Transverse colon (tissue), 4 donors: ENCODE data around the gene MS4A10. TPM values are rescaled to one million over a fixed set of nuclear protein-coding genes. Genes with fewer than 3 reads are reported as not detected.

Experiments used
- DNase-seq: peaks from one replicate; pipeline ENCODE4 v3.0.0-alpha.2; 2019
- H3K27ac ChIP-seq, 4 donors: fragments of 200-600 bp; sonication (generic); 2 replicates each; pipeline ENCODE4 v1.5.1; 2016 to 2018; ENCODE audit warnings: inconsistent platforms in 4 of 4
- H3K27me3 ChIP-seq: fragments of 200-600 bp; sonication (generic); 2 replicates; pipeline ENCODE4 v1.5.1; 2017; ENCODE audit warnings: inconsistent platforms
- H3K36me3 ChIP-seq, 4 donors: fragments of 200-600 bp; sonication (generic); 2 replicates each; pipeline ENCODE4 v1.5.1; 2017 to 2019; ENCODE audit warnings: inconsistent platforms in 4 of 4
- H3K4me1 ChIP-seq, 4 donors: fragments of 200-600 bp; sonication (generic); 2 replicates each; pipeline ENCODE4 v1.5.1; 2017 to 2020; ENCODE audit warnings: inconsistent platforms in 4 of 4
- H3K4me3 ChIP-seq, 4 donors: fragments of 200-600 bp; sonication (generic); 1 replicate in 1 of 4; 2 replicates in 3 of 4; pipeline versions ENCODE4 v1.5.1 to v1.6.1; 2017 to 2019; ENCODE audit warnings: inconsistent platforms in 4 of 4
- H3K9me3 ChIP-seq, 2 donors: fragments of 200-600 bp; sonication (generic); 2 replicates each; pipeline ENCODE4 v1.5.1; 2017 to 2019; ENCODE audit warnings: inconsistent platforms in 2 of 2
- EP300 ChIP-seq: sonication (generic); formaldehyde crosslinking; IDR thresholded peaks from one replicate; pipeline ENCODE4 v1.6.1; 2017; ENCODE audit warnings: antibody characterized with exemption, low read depth
- POLR2A ChIP-seq: fragments of 450-650 bp; IDR thresholded peaks from one replicate; pipeline ENCODE4 v1.6.1; 2016; ENCODE audit warnings: antibody characterized with exemption, mild to moderate bottlenecking, moderate library complexity
- POLR2AphosphoS5 ChIP-seq, 3 donors: sonication (generic); formaldehyde crosslinking; IDR thresholded peaks; one replicate each; pipeline ENCODE4 v1.6.1; 2016; ENCODE audit warnings: antibody characterized with exemption in 3 of 3
- WGBS, 2 donors: methylation state at CpG; one replicate each; pipeline ENCODE4 v1.1.5; 2018; ENCODE audit warnings: low coverage in 1 of 2; 5-methylcytosine and 5-hydroxymethylcytosine counted together
- in situ Hi-C, 4 donors: fragments of 200-750 bp; cut with MboI; loops; one replicate each; pipeline versions ENCODE4 v1.15.0 to v1.15.1; 2017; ENCODE audit warnings: low sequenced_read_pairs in 3 of 4, low pct_ligation_motif_present in 1 of 4, low pct_unique_long_range_greater_than_20kb in 1 of 4
- intact Hi-C: fragments of 100-400 bp; cut with DNase I; formaldehyde crosslinking; loops from one replicate; pipeline ENCODE4 v1.15.1; 2023; ENCODE audit warnings: low total_unique reads
- total RNA-seq, 4 donors: library from RNA; depleted of rRNA; stranded (reverse); fragments of >200 nt; gene quantifications; one replicate each; pipeline ENCODE4 v1.1.0, GENCODE V29; 2016
- TF ChIP-seq, protein P1 (sequence below), 5 experiments: fragments of 200-600 bp in 3 of 5; fragments of 450-650 bp in 2 of 5; sonication (generic) in 3 of 5; IDR thresholded peaks; 1 replicate in 2 of 5; 2 replicates in 3 of 5; pipeline ENCODE4 v1.5.1; 2016 to 2017; ENCODE audit warnings: antibody characterized with exemption in 5 of 5, inconsistent platforms in 3 of 5, mild to moderate bottlenecking in 2 of 5, moderate library complexity in 1 of 5

Gene MS4A10
- total RNA-seq, 4 donors from 2014 or later = 1.3 to 2.2 TPM; not detected in 2

DNA sequence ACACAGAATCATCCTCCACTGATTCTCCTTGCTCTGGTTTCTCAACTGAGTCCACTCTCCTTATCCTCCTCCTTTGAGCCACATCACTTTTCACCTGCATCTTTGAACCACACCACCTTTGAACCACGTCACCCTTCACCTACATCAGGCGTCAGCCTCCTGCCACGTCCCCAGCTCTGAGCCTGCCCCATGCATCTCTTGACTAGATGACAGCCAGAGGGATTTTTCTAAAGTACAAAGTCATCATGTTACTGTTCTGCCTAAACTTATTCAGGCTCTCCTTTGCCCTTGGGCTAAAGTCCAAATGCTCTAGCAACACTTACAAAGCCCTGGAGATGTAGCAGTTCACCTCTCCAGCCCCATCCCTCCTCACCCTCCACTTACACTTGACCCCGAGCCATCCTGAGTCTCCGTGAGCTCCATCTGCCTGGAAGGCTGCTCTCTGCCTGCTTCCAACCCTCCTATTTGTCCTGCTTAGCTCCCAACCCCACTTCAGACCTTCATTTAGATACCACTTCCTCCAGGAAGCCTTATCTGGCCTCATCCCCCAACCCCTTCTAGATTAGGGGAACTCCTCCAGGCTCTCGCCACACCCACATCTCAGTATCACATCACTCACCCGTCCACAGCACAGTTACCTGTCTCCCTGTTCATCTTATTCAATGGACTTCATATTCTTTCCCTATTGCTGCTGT, 3.7 kb upstream of the MS4A10 start:
- Histone ChIP-seq H3K4me1 (peaks cover 0 to 17% (median 0%) of the 10 kb centered on the region in 4 donors), H3K27ac (no peak overlapping the region), H3K9me3 (no peaks in the 10 kb centered on the region), H3K27me3 (no peaks in the 10 kb centered on the region), H3K4me3 (no peak overlapping the region), H3K36me3 (no peaks in the 10 kb centered on the region)
- TF ChIP-seq POLR2AphosphoS5 (IDR thresholded peaks at IDR 0.05) (no peak), EP300 (no peak), POLR2A (no peak)
- TF ChIP-seq, protein P1, sequence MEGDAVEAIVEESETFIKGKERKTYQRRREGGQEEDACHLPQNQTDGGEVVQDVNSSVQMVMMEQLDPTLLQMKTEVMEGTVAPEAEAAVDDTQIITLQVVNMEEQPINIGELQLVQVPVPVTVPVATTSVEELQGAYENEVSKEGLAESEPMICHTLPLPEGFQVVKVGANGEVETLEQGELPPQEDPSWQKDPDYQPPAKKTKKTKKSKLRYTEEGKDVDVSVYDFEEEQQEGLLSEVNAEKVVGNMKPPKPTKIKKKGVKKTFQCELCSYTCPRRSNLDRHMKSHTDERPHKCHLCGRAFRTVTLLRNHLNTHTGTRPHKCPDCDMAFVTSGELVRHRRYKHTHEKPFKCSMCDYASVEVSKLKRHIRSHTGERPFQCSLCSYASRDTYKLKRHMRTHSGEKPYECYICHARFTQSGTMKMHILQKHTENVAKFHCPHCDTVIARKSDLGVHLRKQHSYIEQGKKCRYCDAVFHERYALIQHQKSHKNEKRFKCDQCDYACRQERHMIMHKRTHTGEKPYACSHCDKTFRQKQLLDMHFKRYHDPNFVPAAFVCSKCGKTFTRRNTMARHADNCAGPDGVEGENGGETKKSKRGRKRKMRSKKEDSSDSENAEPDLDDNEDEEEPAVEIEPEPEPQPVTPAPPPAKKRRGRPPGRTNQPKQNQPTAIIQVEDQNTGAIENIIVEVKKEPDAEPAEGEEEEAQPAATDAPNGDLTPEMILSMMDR (IDR thresholded peaks at IDR 0.05) = no peak
- in situ Hi-C loops (no loop called here), intact Hi-C loops (no loop called here)
- 56 to 71% methylated on average over 3 to 7 of the region's 7 CpGs for WGBS, 2 donors
- no peak for DNase-seq

- DNase-seq = no peak
Measured at GRCh38 chr11:60781981-60782316, 3.2 kb upstream of the MS4A10 start.

DNA sequence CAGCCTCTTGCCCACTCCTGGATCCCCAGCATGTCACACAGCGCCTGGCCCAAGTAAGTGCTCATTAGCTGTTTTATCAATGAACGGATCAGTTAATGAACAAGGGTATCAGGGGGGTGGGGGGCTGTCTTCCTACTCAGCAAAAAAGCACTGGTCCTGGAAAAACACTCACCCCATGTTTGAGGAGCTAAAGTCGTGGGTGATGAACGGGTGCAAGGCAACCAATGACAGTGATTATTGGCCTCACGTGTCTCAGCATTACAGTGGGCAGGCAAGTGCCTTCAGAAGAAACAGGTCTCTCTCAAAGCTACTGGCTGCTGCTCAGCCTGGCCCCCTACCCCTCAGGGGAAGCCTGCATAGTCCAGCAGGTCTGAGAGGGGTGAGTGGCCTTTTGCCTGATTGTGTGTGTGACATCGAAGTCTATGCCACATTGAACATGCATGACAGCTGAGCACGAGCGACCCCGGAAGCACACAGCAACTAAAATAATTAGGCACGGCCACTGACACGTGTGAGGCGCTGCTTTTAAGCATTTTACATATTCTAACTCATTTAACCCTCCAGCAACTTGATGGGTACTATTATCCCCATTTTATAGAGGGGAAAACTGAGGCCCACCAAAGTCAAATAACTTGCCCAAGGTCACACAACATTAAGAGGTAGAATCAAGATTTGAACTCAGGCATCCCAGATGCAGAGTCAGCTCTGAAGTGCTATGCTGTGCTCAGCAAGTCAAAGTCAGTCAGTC, 2.6 kb upstream of the MS4A10 start:
- no peak overlapping the region for H3K27ac ChIP-seq
- DNase-seq = no peak
- H3K27me3 ChIP-seq = no peaks in the 10 kb centered on the region
- in situ Hi-C loops = no loop called here
- 87 to 93% methylated on average over 5 to 12 of the region's 12 CpGs for WGBS, 2 donors
- intact Hi-C loops = no loop called here
- TF ChIP-seq, protein P1 (IDR thresholded peaks at IDR 0.05) = no peak
- TF ChIP-seq POLR2AphosphoS5 (IDR thresholded peaks at IDR 0.05) (no peak), EP300 (no peak), POLR2A (no peak)
- no peak overlapping the region for H3K4me3 ChIP-seq
- no peaks in the 10 kb centered on the region for H3K36me3 ChIP-seq
- no peaks in the 10 kb centered on the region for H3K9me3 ChIP-seq
- H3K4me1 ChIP-seq = peaks cover 0 to 28% (median 6%) of the 10 kb centered on the region in 4 donors

More at GRCh38 chr11:60781981-60782316, 3.2 kb upstream of the MS4A10 start:
- in situ Hi-C loops (no loop called here), intact Hi-C loops (no loop called here)
- no peaks in the 10 kb centered on the region for H3K27me3 ChIP-seq
- TF ChIP-seq EP300 = no peak
- TF ChIP-seq, protein P1 (IDR thresholded peaks at IDR 0.05) = no peak
- no peak for TF ChIP-seq POLR2A
- no peak for TF ChIP-seq POLR2AphosphoS5 (IDR thresholded peaks at IDR 0.05)
- no peak overlapping the region for H3K27ac ChIP-seq
- peaks cover 0 to 22% (median 4%) of the 10 kb centered on the region in 4 donors for H3K4me1 ChIP-seq
- 89 to 100% methylated on average over 1 to 4 of the region's 4 CpGs for WGBS, 2 donors
- H3K4me3 ChIP-seq = no peak overlapping the region
- H3K36me3 ChIP-seq = no peaks in the 10 kb centered on the region
- H3K9me3 ChIP-seq = no peaks in the 10 kb centered on the region

- Histone ChIP-seq H3K27ac (no peak overlapping the region), H3K4me3 (no peak overlapping the region), H3K27me3 (no peaks in the 10 kb centered on the region), H3K36me3 (no peaks in the 10 kb centered on the region), H3K4me1 (peaks cover 0 to 29% (median 6%) of the 10 kb centered on the region in 4 donors), H3K9me3 (no peaks in the 10 kb centered on the region)
- intact Hi-C loops = no loop called here
- no peak for DNase-seq
- 94 to 100% methylated on average over 3 to 8 of the region's 8 CpGs for WGBS, 2 donors
- TF ChIP-seq EP300 (no peak), POLR2A (no peak), POLR2AphosphoS5 (IDR thresholded peaks at IDR 0.05) (no peak)
- TF ChIP-seq, protein P1 (IDR thresholded peaks at IDR 0.05) = no peak
- in situ Hi-C loops = no loop called here
Measured at GRCh38 chr11:60783141-60783484, 2.0 kb upstream of the MS4A10 start.
